GM23338 (cell line): Measurements from ENCODE around the gene RBP5. TPM values are rescaled to one million over a fixed set of nuclear protein-coding genes. Genes with fewer than 3 reads are reported as not detected.

ENCODE experiments used
- polyA plus RNA-seq: library from polyadenylated mRNA; unstranded; fragments of >200 nt; fragmentation: Nextera tagmentation; extraction: Ambion mirVana; gene quantifications from 2 replicates; pipeline ENCODE4 v1.2.1, GENCODE V29; 2016
- small RNA-seq: library from RNA; depleted of rRNA; stranded (forward); fragments of <200 nt; gene quantifications from one replicate; pipeline ENCODE3, GENCODE V24; 2014; ENCODE audit warnings: low replicate concordance
- total RNA-seq: library from RNA; depleted of rRNA; stranded (reverse); fragments of >200 nt; shearing (Covaris generic); gene quantifications from 2 replicates; pipeline ENCODE4 v1.2.3, GENCODE V29; 2014; rRNA removed

RBP5 gene
- total and polyA plus RNA-seq, 2 experiments from 2014 or later = 1.2 to 3.0 TPM

Small RNA genes lying within 50 kb of the gene (small RNA-seq; reads per million reads assigned to genes)
- not detected for gene RNU6-485P

Other genes starting within 250 kb of the RBP5 start
- gene LRRC23, start 224.1 kb downstream of the RBP5 start, total RNA-seq = 2.5 and 9.1 TPM in 2 replicates
- gene LRRC23, start 224.1 kb downstream of the RBP5 start, polyA plus RNA-seq = 2.4 and 2.9 TPM in 2 replicates
- gene ENO2, start 214.3 kb downstream of the RBP5 start, total RNA-seq = 50.8 and 53.5 TPM in 2 replicates
- 43.5 and 50.0 TPM in 2 replicates for gene ENO2, start 214.3 kb downstream of the RBP5 start, polyA plus RNA-seq
- gene ATN1, start 200.9 kb downstream of the RBP5 start, total RNA-seq = 49.6 and 52.8 TPM in 2 replicates
- gene ATN1, start 200.9 kb downstream of the RBP5 start, polyA plus RNA-seq = 27.2 and 29.5 TPM in 2 replicates
- gene RNU7-1, start 185.1 kb downstream of the RBP5 start, total RNA-seq = not detected in 2 replicates
- not detected in 2 replicates for gene RNU7-1, start 185.1 kb downstream of the RBP5 start, polyA plus RNA-seq
- gene C12orf57, start 184.9 kb downstream of the RBP5 start, total RNA-seq = 186 and 204 TPM in 2 replicates
- gene C12orf57, start 184.9 kb downstream of the RBP5 start, polyA plus RNA-seq = 262 and 285 TPM in 2 replicates
- gene PTPN6, start 177.5 kb downstream of the RBP5 start, total RNA-seq = 24.7 and 25.3 TPM in 2 replicates
- gene PTPN6, start 177.5 kb downstream of the RBP5 start, polyA plus RNA-seq = 35.4 and 40.6 TPM in 2 replicates
- 378 and 416 TPM in 2 replicates for gene PHB2, start 158.2 kb downstream of the RBP5 start, total RNA-seq
- 224 and 238 TPM in 2 replicates for gene PHB2, start 158.2 kb downstream of the RBP5 start, polyA plus RNA-seq
- 66.7 and 71.7 TPM in 2 replicates for gene EMG1, start 158.0 kb downstream of the RBP5 start, total RNA-seq
- 157 and 160 TPM in 2 replicates for gene EMG1, start 158.0 kb downstream of the RBP5 start, polyA plus RNA-seq
- gene LPCAT3, start 110.4 kb downstream of the RBP5 start, total RNA-seq = 45.3 and 51.5 TPM in 2 replicates
- gene LPCAT3, start 110.4 kb downstream of the RBP5 start, polyA plus RNA-seq = 21.4 and 22.7 TPM in 2 replicates
- gene C1S, start 68.2 kb downstream of the RBP5 start, total RNA-seq = 5.0 and 9.7 TPM in 2 replicates
- gene C1S, start 68.2 kb downstream of the RBP5 start, polyA plus RNA-seq = 4.9 and 5.1 TPM in 2 replicates
- gene C1R, start 36.4 kb downstream of the RBP5 start, total RNA-seq = 6.1 and 8.8 TPM in 2 replicates
- 5.9 and 6.4 TPM in 2 replicates for gene C1R, start 36.4 kb downstream of the RBP5 start, polyA plus RNA-seq
- 8.8 and 10.0 TPM in 2 replicates for gene C1RL, start 19.7 kb downstream of the RBP5 start, total RNA-seq
- gene C1RL, start 19.7 kb downstream of the RBP5 start, polyA plus RNA-seq = 7.3 and 9.1 TPM in 2 replicates
- 27.9 and 46.9 TPM in 2 replicates for gene CLSTN3, start 1.5 kb upstream of the RBP5 start, total RNA-seq
- gene CLSTN3, start 1.5 kb upstream of the RBP5 start, polyA plus RNA-seq = 5.0 and 5.8 TPM in 2 replicates
- gene PEX5, start 60.8 kb upstream of the RBP5 start, total RNA-seq = 58.8 and 72.0 TPM in 2 replicates
- gene PEX5, start 60.8 kb upstream of the RBP5 start, polyA plus RNA-seq = 7.4 and 7.5 TPM in 2 replicates
- gene ACSM4, start 175.2 kb upstream of the RBP5 start, total RNA-seq = not detected in 2 replicates
- gene ACSM4, start 175.2 kb upstream of the RBP5 start, polyA plus RNA-seq = not detected in 2 replicates